ENCODE measurements around the gene KAT2A. TPM values are rescaled to one million over a fixed set of nuclear protein-coding genes. Genes with fewer than 3 reads are reported as not detected.

The KAT2A gene
- total RNA-seq, 1 donor from 2014 or later = 18.4 TPM

- Histone ChIP-seq H3K36me3 (no peaks in the 10 kb centered on the region), H3K4me1 (no peaks in the 10 kb centered on the region), H2AFZ (replicated peaks) (no peak overlapping the region), H3K27ac (no peak overlapping the region), H3K9ac (no peak overlapping the region), H3K4me2 (no peak overlapping the region), H3K4me3 (no peak overlapping the region), H3K27me3 (no peaks in the 10 kb centered on the region), H3F3A (ENCODE audit: low read depth) (no peaks in the 10 kb centered on the region), H4K20me1 (ENCODE audit: low read depth) (no peaks in the 10 kb centered on the region), H3K9me3 (ENCODE audit: low read depth) (no peaks in the 10 kb centered on the region), H3K79me2 (ENCODE audit: low read depth) (no peaks in the 10 kb centered on the region)
- Mint-ChIP-seq H3K27me3 (ENCODE audit: insufficient read depth, low read depth) (peaks cover 13% of the 10 kb centered on the region), H3K27ac (no peak overlapping the region), H3K36me3 (no peaks in the 10 kb centered on the region), H3K4me3 (no peak overlapping the region), H3K4me1 (peaks cover 3% of the 10 kb centered on the region), H3K9me3 (no peaks in the 10 kb centered on the region)
- no peak for DNase-seq (ENCODE audit: low spot score)
- TF ChIP-seq EZH2 (IDR thresholded peaks at IDR 0.05) (no peak), CTCF (IDR thresholded peaks at IDR 0.05) (no peak), EZH2phosphoT487 (IDR thresholded peaks at IDR 0.05) (no peak)
Measured at GRCh38 chr17:42166196-42166763, 45.1 kb upstream of the KAT2A start.

DNA sequence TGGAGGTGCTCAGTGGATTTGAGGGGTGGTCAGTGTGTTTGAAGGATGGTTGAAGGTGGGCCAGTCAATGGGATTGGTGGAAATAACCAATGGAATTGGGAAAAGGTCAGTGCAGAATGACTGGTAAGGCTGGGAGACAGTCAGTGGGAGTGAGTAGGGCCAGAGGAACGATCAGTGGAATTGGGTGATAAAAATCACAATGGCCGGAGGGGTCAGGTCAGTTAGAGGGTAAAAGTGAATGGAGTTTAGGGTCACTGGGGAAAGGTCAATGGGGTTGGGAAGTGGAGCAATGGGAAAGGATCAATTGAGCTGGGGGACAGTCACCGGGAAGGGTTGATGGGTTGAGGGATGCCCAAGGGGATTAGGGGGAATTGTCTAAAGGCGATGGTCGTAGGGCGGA is 44.6 kb upstream of the KAT2A start:
- no peaks in the 10 kb centered on the region for H3K79me2 ChIP-seq (ENCODE audit: low read depth)
- H3F3A ChIP-seq (ENCODE audit: low read depth) = no peaks in the 10 kb centered on the region
- no peak overlapping the region for H3K4me3 Mint-ChIP-seq
- peaks cover 3% of the 10 kb centered on the region for H3K4me1 Mint-ChIP-seq
- H2AFZ ChIP-seq (replicated peaks) = no peak overlapping the region
- H3K4me2 ChIP-seq = no peak overlapping the region
- H3K9me3 Mint-ChIP-seq = no peaks in the 10 kb centered on the region
- H3K4me3 ChIP-seq = no peak overlapping the region
- H3K9me3 ChIP-seq (ENCODE audit: low read depth) = no peaks in the 10 kb centered on the region
- H3K4me1 ChIP-seq = no peaks in the 10 kb centered on the region
- no peaks in the 10 kb centered on the region for H3K27me3 ChIP-seq
- H3K27ac Mint-ChIP-seq = no peak overlapping the region
- peaks cover 13% of the 10 kb centered on the region for H3K27me3 Mint-ChIP-seq (ENCODE audit: insufficient read depth, low read depth)
- no peak overlapping the region for H3K9ac ChIP-seq
- H3K36me3 Mint-ChIP-seq = no peaks in the 10 kb centered on the region
- H3K36me3 ChIP-seq = no peaks in the 10 kb centered on the region
- DNase-seq (ENCODE audit: low spot score) = no peak
- no peaks in the 10 kb centered on the region for H4K20me1 ChIP-seq (ENCODE audit: low read depth)
- no peak overlapping the region for H3K27ac ChIP-seq
- TF ChIP-seq EZH2 (IDR thresholded peaks at IDR 0.05) (no peak), EZH2phosphoT487 (IDR thresholded peaks at IDR 0.05) (no peak), CTCF (IDR thresholded peaks at IDR 0.05) (no peak)

GRCh38 chr17:42163696-42164407 is 42.7 kb upstream of the KAT2A start:
- Histone ChIP-seq H3K27me3 (no peaks in the 10 kb centered on the region), H3K9me3 (ENCODE audit: low read depth) (no peaks in the 10 kb centered on the region), H3K9ac (no peak overlapping the region), H3K36me3 (no peaks in the 10 kb centered on the region), H3K4me2 (no peak overlapping the region), H3K79me2 (ENCODE audit: low read depth) (no peaks in the 10 kb centered on the region), H3K4me1 (no peaks in the 10 kb centered on the region), H3K27ac (no peak overlapping the region), H4K20me1 (ENCODE audit: low read depth) (no peaks in the 10 kb centered on the region), H2AFZ (replicated peaks) (no peak overlapping the region), H3F3A (ENCODE audit: low read depth) (no peaks in the 10 kb centered on the region), H3K4me3 (no peak overlapping the region)
- no peak overlapping the region for H3K4me3 Mint-ChIP-seq
- no peaks in the 10 kb centered on the region for H3K9me3 Mint-ChIP-seq
- TF ChIP-seq CTCF (IDR thresholded peaks at IDR 0.05) (no peak), EZH2 (IDR thresholded peaks at IDR 0.05) (no peak), EZH2phosphoT487 (IDR thresholded peaks at IDR 0.05) (no peak)
- H3K27me3 Mint-ChIP-seq (ENCODE audit: insufficient read depth, low read depth) = peaks cover 15% of the 10 kb centered on the region
- H3K27ac Mint-ChIP-seq = peak overlapping the region; percentile 74
- peaks cover 19% of the 10 kb centered on the region for H3K4me1 Mint-ChIP-seq
- no peaks in the 10 kb centered on the region for H3K36me3 Mint-ChIP-seq
- no peak for DNase-seq (ENCODE audit: low spot score)

Data from neural progenitor cell (in vitro differentiated cells).